Measurements from ENCODE around the gene METTL15. TPM values are rescaled to one million over a fixed set of nuclear protein-coding genes. Genes with fewer than 3 reads are reported as not detected.

METTL15 gene
- polyA plus RNA-seq, 2 of the 4 experiments (the other 2 are of a cell fraction), result 9.5 to 23.5 TPM

- TF ChIP-seq CEBPB (IDR thresholded peaks at IDR 0.05) (no peak), HOXA7 (CRISPR knock-in tag; IDR thresholded peaks at IDR 0.05) (no peak), POLR2A (IDR thresholded peaks at IDR 0.05; ENCODE audit: low read length) (no peak), RNF2 (IDR thresholded peaks at IDR 0.05; ENCODE audit: borderline replicate concordance, low read depth) (no peak), EP300 (IDR thresholded peaks at IDR 0.05) (no peak), ATOH8 (CRISPR knock-in tag; IDR thresholded peaks at IDR 0.05; ENCODE audit: low read depth) (no peak)
Observed at GRCh38 chr11:28168718-28169117, 60.5 kb downstream of the METTL15 start (continued).

- TF ChIP-seq HES2 (IDR thresholded peaks at IDR 0.05), result no peak
- no peak for TF ChIP-seq NPAS2 (CRISPR knock-in tag; IDR thresholded peaks at IDR 0.05; ENCODE audit: borderline replicate concordance)
- no peak for TF ChIP-seq REST (IDR thresholded peaks at IDR 0.05)
- no peak for TF ChIP-seq SREBF2 (IDR thresholded peaks at IDR 0.05)
- TF ChIP-seq EHMT2 (IDR thresholded peaks at IDR 0.05; ENCODE audit: low read depth), result no peak
- no peak for TF ChIP-seq PBX3 (IDR thresholded peaks at IDR 0.05)
- no peak for TF ChIP-seq CEBPB (IDR thresholded peaks at IDR 0.05)
- TF ChIP-seq BCL3 (IDR thresholded peaks at IDR 0.05), result no peak
- no peak for TF ChIP-seq CTCF (IDR thresholded peaks at IDR 0.05)
- TF ChIP-seq PHF8 (IDR thresholded peaks at IDR 0.05; ENCODE audit: borderline replicate concordance, low read depth), result no peak
- TF ChIP-seq HOXA7 (CRISPR knock-in tag; IDR thresholded peaks at IDR 0.05), result no peak
- no peak for TF ChIP-seq EP300 (IDR thresholded peaks at IDR 0.05)
- TF ChIP-seq HOXB13 (CRISPR knock-in tag; IDR thresholded peaks at IDR 0.05; ENCODE audit: low read depth), result no peak
- H3K4me1 ChIP-seq, result peaks cover 16% of the 10 kb centered on the region
- H3K4me3 ChIP-seq, result no peak overlapping the region
- DNase-seq (ENCODE audit: low read depth in 1 of 2, low spot score in 1 of 2), result no peak
- no peak for FAIRE-seq
- POLR2A ChIA-PET, result no interaction called here
- CTCF ChIA-PET, result interaction anchor here (0.9 kb wide), 1 partner anchor 308 kb away, joined by 3 read pairs; no protein-coding TSS in a partner anchor
- peaks cover 19% of the 10 kb centered on the region; the same call in 2 of the 3 replicates for H3K9me3 ChIP-seq
- H3K4me2 ChIP-seq, result no peak overlapping the region; the same call in 2 of the 3 replicates
- WGBS (ENCODE audit: missing lambda C conversion rate), result 100% methylated on average over 1 of the region's 1 CpG
- peak overlapping the region in 1 of 2 experiments; percentile 44; a peak in 2 of 6 replicates for H3K27ac ChIP-seq
- no peak for ATAC-seq
Observed at GRCh38 chr11:28169816-28170215, 61.6 kb downstream of the METTL15 start.
